HG03135 (cell line): ENCODE data around the gene DPP8.
"Not testable (repeated sequence)": the region's sequence is repeated elsewhere in the genome, so short reads cannot be mapped to it uniquely, and the experiment has no call there.

ENCODE experiments used
- ATAC-seq: cut with Tn5 transposase; IDR thresholded peaks from one replicate; pipeline ENCODE4 v1.9.1; 2021; ENCODE audit warnings: mild to moderate bottlenecking, moderate library complexity; ENCODE audit not compliant: unreplicated experiment

Gene DPP8

DNA sequence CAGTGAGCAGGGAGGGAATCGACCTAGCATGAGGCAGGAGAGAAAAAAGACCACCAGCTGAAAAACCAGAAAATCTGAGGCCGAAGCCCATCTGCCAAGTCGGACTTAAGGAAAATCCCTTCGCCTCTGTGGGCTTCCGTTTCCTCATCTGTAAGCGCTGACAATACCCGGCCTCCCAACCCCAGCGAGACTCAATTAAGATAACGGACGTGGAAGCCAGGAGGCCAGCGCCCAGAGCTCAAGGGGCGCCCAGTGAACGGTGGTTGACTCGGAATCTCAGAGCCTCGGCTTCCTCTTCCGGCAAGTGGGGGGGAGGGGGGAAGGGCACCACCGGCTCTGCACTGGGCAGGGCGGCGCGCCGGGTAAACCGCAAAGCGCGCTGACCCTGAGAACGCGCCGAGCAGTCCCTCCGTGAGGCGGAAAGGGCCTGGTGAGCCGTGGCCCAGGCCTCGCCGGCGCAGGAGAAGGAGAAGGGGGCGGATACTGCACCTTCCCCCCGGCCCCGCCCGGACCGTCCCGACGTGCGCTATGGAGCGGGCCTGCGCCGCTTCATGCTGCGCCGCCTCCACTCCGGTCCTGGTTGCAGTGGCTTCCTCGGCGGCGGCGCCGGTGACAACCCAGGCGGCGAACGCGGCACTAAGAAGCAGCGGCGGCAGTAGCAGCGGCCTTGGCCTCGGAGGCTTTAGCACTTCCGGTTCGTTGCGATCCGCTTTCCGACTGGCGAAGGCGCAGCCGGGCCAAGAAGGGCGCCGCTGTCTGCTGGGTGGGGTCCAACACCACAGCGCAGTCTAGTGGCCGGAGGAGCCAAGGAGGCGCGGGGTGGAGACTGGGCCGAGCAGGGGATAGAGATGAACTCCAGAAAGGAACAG is at the start of gene DPP8:
Gene DPP8 (minus strand): TSS at position 693 of the 869 bp plus-strand sequence. CDS start 5,136 bp downstream, outside the sequence.
- peak; percentile 91 for ATAC-seq

DNA sequence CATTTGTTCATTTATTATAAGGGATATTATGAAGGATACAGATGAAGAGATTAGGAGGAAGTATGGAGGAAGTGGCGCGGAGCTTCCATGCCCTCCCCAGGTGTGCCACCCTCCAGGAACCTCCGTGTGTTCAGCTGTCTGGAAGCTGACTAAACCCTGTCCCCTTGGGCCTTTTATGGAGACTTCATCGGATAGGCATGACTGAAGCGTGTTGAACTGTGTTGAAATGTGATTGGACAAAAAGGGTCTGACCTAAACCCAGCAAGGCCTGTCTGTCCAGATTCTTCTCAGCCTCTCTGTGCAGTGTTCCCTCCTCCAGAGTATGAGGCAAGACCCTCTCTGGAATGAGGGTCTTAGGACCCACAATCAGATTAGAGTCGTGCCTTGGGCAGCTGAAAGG is 44.4 kb upstream of the DPP8 start:
- no peak for ATAC-seq

DNA sequence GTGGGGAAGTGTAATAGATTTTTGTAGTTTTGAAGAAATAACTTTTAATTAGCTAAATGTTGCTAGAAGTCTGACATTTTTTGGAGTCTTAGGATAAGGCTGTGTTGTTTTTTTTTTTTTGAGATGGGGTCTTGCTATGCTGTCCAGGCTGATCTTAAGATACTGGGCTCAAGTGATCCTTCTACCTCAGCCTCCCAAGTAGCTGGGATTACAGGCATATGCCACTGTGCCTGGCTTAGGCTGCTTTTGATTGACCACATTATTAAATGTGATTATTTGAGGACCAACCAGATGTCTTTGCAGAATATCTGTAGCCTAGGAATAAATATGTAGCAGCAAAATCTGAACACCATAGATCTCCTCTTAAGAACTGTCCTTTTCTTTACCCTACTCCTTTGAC is 42.5 kb upstream of the DPP8 start:
- no peak for ATAC-seq

DNA sequence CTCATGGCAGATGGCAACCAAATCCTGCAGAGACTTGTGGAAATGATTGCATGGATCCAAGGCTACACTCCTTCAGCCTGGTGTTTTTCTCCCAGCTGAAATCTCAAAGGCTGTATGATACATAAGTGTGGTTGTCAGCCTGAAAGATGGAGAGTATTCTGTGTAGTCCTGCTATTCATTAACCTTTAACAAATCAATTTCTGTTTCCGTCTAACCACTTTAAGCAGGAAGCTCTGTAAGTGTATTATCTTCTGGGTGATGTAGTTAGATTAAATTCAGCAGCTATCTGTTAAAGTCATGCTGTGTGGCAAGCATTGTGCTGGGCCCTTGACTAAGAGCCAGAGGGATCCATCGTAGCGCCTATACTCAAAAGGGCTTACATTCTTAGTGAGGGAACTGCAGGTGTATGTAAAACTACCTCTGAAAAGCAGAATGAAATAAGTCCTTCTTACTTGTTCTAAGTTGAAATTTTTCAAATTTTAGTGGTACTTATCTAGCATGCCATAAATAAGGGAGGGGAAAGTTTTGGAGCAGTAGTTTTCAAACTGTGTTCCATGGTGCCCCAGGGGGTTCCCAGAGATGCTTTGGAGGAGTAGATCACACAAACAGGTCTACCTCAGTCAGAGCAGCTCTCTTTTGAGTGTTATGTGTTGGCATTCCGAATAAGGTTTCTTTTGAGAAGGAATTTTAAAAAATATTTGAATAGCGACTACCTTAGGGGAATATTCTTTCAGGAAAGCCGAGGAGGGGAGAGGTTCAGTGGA is 41.7 kb upstream of the DPP8 start:
- no peak for ATAC-seq

DNA sequence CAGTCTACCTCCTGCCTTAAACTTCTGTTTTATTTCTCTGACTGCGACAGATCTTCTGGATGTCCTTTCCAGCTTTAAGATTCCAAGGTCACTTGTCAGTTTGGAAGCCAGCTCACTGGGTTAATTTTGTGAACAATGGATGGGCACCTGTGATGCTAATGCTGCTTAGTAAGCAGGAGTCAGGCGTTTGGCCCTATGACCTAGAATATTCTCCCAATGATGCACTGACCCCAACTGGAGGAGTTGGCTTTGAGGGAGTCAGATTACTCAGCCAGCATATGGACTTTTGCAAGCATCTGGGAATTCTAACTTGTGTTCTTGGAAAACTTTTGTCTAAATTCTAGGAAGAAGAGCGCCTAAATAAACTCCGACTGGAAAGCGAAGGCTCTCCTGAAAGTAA is 40.8 kb upstream of the DPP8 start:
- no peak for ATAC-seq

DNA sequence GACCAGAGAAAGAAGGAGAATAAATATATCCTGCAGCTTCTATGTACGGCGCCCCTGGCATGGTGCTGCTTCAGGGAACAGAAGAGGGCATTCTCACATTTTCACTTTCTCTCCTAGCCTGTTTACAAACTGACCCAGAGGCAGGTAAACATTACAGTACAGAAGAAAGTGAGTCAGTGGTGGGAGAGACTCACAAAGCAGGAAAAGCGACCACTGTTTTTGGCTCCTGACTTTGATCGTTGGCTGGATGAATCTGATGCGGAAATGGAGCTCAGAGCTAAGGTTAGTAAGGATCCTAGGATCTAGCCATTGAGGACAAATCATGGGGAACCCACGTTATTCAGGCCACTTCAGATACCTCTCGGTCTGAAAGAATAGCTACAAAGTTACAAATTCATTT is 39.1 kb upstream of the DPP8 start:
- no peak for ATAC-seq

DNA sequence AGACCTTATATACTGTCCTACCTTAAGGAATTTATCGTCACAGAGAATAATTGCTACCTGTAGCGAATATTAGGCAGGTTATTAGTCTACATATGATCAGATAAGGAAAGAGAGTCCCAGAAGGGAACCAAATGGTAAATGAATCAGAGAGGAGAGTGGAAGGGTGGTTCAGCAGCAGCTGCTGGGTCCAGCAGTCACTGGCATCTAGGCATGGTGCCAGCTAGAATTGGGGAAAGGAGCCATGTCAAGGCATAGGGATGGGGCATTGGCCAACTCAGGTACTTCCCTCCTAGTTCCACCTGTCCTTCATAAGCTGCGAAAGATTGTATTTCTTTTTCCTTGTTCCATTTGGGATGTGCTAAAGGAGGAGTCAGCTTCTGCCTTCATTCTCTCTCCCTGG is 36.2 kb upstream of the DPP8 start:
- no peak for ATAC-seq

DNA sequence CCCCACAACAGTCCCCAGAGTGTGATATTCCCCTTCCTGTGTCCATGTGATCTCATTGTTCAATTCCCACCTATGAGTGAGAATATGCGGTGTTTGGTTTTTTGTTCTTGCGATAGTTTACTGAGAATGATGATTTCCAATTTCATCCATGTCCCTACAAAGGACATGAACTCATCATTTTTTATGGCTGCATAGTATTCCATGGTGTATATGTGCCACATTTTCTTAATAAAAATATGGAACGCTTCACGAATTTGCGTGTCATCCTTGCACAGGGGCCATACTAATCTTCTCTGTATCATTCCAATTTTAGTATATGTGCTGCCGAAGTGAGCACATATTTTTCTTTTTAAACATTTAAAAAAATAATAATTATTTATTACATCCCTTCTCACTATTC is 35.4 kb upstream of the DPP8 start:
- not testable (repeated sequence) for ATAC-seq

DNA sequence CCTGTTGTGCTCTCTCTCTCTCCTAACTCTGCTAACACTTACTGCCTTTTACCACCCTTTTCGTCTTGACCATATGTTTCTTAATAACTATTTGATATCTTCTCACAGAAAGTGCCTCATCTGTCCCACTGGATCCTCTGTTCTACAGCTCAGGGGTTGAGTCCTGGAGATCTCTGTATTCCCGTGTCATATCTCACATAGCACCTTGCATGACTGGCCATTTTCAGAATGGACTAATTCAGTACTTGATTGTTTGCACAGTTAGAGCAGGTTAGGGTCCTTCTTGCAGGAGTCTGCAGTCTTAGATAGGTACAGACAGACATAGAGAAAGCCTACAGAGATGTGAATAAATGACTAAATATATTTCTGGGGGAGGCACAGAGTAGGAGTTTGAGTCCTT is 33.7 kb upstream of the DPP8 start:
- ATAC-seq: no peak

DNA sequence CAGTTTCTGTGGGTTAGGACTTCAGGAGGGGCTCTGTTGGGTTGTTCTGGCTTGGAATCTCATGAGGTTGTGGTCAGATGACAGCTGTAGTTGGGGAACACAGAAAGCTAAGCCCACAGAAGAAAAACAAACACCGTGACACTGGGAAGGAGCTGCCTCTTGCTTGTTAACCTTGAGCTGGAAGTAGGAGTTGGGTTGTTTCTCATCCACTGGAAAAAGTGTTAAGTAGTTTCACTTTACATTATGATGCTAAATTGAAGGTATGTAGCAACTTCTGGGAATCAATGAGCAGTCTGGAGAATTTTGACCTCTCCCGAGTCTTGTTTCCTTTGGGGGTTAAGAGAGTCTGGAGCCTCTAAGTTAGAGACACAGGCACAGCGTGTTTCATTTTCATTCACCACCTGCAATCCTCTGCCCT is 33.2 kb upstream of the DPP8 start:
- no peak for ATAC-seq

DNA sequence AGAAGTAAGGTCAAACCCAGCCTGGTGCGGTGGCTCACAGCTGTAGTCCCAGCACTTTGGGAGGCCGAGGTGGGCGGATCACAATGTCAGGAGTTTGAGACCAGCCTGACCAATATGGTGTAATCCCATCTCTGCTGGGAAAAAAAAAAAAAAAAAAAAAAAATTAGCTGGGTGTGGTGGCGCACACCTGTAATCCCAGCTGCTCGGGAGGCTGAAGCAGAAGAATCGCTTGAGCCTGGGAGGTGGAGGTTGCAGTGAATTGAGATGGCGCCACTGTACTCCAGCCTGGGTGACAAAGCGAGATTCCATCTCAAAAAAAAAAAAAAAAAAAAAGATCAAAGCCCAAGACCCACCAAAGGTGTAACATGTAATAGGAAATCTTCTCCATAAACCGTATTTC is 31.8 kb upstream of the DPP8 start:
- not testable (repeated sequence) for ATAC-seq

DNA sequence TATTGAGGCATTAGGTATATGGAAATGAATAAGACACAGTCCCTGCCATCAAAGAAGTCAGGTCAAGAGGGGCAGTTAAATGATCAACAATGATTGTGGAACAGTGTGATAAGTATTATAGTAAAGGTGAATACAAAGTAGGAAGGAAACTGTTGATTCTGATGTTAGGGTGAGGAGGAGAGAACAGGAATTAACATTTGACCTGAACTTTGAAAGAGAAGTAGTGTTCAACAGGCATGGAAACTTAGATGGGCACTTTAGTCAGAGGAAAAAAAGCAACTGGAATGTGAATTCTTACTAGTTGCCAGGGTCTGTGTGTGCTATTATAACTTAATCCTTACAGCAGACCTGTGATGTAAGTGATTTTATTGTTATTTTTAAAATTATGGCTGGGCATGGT is 30.4 kb upstream of the DPP8 start:
- ATAC-seq: no peak

DNA sequence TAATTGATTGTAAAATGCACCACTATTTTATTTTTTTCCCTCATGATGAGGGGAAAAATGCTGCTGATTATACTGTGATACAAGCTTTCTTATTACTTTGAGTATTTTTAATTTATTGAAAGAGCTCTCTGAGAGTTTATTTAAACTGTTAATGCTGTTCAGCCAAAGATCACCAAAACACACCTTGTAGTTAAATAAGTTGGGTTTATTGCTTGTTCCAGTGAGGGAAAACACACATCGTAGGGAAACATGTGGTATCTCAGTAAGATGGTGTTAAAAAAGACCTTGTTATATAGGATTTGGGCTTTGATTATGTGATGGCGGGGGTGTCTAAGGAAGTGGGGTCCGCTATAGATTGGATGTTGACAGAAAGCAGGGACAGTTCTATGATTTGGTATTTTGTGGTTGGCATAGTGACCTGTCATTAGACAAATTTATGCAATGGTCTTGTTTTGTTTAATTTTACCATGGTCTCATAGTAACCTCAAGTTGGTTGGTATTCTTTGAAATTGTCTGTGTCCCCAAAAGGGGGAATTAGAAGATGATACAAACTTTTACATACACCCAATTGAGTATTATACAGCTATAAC is 23.8 kb upstream of the DPP8 start:
- ATAC-seq: no peak

DNA sequence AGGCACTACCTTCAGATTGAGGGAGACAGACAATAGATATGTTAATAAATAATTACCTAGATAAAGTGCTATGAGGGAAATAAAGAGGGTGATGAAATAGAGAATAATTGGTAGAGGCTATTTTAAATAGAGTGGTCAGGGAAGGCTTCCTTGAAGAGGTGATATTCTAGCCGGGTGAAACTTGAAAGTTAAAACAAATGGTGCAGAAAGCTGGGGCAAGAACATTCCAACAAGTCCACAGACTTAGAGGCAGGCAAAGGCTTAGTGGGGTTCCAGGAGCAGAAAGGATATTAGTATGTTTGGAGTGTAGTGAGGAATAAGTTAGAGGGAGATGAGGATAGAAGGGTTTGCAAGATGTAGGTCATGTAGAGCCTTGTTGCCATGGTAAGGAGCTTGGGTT is 22.8 kb upstream of the DPP8 start:
- no peak for ATAC-seq

DNA sequence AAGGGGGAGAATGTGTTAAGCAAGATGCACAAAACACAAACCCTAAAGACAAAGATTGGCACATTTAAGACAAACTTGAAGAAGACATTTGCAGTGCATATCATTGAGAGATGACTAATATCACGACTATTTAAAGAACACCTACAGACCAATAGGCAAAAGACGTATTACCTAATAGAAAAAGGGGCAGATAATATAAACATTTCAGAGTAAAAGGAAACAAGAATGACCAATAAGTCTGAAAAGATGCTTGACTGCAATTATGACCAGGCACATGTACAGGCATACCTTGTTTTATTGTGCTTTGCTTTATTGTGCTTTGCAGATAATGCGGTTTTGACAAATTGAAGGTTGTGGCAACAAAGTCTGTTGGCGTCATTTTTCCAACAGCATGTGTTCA is 17.7 kb upstream of the DPP8 start:
- no peak for ATAC-seq

DNA sequence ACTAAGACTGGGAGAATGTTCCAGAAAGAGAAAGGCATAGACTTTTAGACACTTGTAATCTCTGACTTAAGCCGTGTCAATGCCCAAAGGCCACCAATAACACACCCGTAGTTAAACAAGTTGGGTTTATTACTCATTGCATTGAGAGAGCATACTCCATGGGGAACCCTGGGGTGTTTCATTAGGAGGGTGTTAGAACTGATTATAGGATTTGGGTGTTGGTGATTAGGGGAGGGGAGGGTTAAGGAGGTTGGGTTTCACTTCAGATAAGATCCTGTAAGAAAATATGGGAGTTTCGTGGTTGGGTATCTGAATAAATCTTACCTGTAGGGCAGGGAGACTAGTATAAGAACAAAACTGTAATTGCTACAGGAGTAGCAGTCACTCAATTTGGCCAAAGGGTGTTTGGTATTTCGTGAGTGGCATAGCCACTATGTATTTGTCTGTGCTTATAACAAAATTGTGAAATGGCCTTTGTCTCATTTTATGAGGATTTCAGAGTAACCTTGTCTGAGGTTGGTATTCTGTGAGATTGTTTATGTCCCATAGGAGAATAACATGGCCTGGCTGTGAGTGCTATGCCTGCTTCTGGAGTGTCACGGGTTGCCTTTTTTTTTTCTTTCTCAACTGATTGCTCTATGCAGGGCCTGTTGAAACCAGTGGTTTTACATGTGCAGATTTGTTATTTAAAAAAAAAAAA is 15.7 kb upstream of the DPP8 start:
- ATAC-seq: no peak

DNA sequence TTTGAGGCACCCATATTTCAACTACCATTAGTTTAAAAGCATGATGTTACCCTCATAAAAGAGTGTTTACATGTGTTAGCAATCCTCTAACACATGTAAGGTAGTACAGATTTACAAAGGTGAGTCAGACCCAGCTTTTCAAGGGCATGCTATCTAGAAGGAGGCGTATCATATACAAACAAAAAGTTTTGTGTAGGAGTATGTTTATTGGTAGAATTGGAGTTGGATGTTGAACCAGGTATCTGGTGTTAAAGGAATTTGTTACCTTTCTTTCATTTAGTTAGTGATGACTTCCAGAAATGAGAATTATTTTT is 15.2 kb upstream of the DPP8 start:
- ATAC-seq: no peak

DNA sequence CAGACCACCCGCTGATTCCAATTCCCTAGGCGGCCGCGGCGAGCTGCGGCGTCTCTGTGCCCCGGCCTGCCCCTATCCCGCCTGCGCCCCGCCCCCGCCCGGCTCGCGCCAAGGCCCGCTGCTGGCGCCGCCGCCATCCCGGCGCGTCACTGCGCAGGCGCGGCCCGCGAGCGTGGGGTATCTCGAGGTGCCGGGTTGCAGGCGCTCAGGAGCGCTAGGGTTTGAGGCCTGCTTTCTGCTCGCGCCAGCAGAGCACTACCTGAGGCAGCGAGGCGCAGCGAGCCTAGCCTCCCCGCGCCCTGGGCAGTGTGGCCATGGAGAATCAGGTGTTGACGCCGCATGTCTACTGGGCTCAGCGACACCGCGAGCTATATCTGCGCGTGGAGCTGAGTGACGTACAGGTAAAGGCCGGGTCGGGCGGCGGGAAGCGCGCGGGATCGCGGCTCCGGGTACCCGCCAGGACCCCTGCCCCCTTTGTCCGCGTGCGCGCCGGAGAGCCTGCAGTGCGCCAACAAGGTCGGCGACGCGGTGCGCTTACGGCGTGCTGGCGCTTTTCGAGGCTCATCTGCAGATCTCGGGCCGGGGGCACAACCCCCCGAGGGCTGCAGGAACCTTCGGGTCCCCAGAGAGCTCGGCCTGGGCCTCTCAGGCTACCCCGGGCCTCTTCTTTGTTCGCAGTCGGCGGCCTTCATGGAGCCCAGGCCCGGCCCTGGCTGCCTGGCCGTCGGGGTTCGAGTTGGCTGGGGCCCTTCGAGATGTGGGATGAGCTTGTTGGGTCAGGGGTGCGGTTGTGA is 13.0 kb upstream of the DPP8 start, which contains the start of gene HACD3:
Gene HACD3 (plus strand): TSS at position 146 of the 794 bp plus-strand sequence. CDS start 169 bp downstream, at position 315.
- ATAC-seq: peak; percentile 75

DNA sequence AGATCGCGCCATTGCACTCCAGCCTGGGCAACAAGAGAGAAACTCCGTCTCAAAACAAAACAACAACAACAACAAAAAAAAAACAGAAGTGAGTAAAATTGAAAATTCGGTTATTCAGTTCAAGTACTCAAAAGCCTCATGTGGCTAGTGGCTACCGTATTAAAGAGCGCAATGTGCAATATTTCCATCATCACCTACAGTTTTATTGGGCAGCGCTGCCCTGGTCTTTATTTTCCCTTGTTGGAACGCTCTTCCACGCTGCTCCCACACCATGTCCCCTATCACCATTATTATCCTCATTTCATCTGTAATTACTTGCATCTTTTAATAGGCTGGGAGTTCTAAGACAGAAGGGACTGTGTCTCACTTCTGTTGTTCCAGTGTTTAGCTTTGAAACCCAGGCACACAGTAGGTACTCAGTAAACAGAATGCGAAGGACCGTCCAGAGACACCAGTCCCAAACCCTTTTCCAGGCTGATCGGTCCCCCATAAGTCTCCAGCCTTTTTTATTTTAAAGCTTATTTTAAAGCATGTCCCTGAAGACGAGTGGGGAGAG is 12.4 kb upstream of the DPP8 start:
- ATAC-seq: no peak

DNA sequence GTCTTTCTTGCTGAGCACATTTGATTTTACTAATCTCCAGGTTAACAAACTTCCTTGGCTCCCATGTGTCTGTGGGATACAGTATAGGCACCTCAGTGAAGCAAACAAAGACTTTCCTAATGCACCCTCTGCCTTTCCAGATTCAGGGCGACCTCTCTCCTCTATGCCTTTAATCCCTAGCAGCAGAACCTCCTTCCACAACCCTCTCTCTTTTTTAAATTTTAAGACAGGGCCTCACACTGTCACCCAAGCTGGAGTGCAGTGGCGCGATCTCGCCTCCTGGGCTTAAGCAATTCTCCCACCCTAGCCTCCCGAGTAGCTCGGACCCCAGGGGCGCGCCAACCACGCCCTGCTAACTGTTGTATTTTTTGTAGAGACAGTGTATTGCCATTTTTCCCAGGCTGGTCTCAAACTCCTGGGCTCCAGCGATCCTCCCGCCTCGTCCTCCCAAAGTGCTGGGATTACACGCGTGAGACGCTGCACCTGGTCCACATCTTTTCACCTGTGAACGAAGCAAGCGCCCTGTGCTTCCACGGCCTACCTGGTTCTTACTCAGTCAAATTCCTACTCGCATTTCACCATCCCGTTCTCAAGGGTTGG is 11.1 kb upstream of the DPP8 start:
- ATAC-seq: no peak
